Measurements from ENCODE around the gene C3orf22.
A peak's percentile ranks its signal among the peaks of the same experiment; 100 is the strongest.
"Not testable (repeated sequence)": the region's sequence is repeated elsewhere in the genome, so short reads cannot be mapped to it uniquely, and the experiment has no call there.

The C3orf22 gene

GRCh38 chr3:126542340-126543241 lies 16.1 kb downstream of the C3orf22 start:
- no peak for DNase-seq

GRCh38 chr3:126541628-126542339 lies 16.9 kb downstream of the C3orf22 start:
- no peak for DNase-seq

GRCh38 chr3:126540951-126541627 lies 17.6 kb downstream of the C3orf22 start:
- no peak for DNase-seq

GRCh38 chr3:126540342-126540849 lies 18.3 kb downstream of the C3orf22 start:
- DNase-seq, result no peak

- no peak for DNase-seq
Observed at GRCh38 chr3:126539558-126540250, 19.0 kb downstream of the C3orf22 start.

GRCh38 chr3:126538966-126539365 lies 19.8 kb downstream of the C3orf22 start:
- no peak for DNase-seq

- no peak for DNase-seq
Observed at GRCh38 chr3:126538316-126538715, 20.4 kb downstream of the C3orf22 start.

- DNase-seq, result peak in 1 of 3 experiments; percentile 19
Observed at GRCh38 chr3:126537730-126538281, 20.9 kb downstream of the C3orf22 start.

- no peak for DNase-seq
Observed at GRCh38 chr3:126537116-126537729, 21.5 kb downstream of the C3orf22 start.

- DNase-seq, result no peak
Observed at GRCh38 chr3:126536126-126536525, 22.6 kb downstream of the C3orf22 start.

- DNase-seq, result no peak
Observed at GRCh38 chr3:126535636-126536035, 23.1 kb downstream of the C3orf22 start.

- DNase-seq, result not testable (repeated sequence)
Observed at GRCh38 chr3:126534716-126535115, 24.0 kb downstream of the C3orf22 start.

GRCh38 chr3:126533506-126533905 lies 25.2 kb downstream of the C3orf22 start:
- DNase-seq, result no peak

GRCh38 chr3:126531051-126531330 lies 27.7 kb downstream of the C3orf22 start:
- DNase-seq, result no peak

- DNase-seq, result no peak
Observed at GRCh38 chr3:126530171-126531050, 28.3 kb downstream of the C3orf22 start.

- no peak for DNase-seq
Observed at GRCh38 chr3:126529585-126530170, 29.1 kb downstream of the C3orf22 start.

- no peak for DNase-seq
Observed at GRCh38 chr3:126528800-126529541, 29.8 kb downstream of the C3orf22 start.

- DNase-seq, result no peak
Observed at GRCh38 chr3:126528419-126528799, 30.3 kb downstream of the C3orf22 start.

- DNase-seq, result no peak
Observed at GRCh38 chr3:126527455-126528211, 31.1 kb downstream of the C3orf22 start.

Data from NCI-H1417 (cell line).